Heart left ventricle (tissue), 16 donors: ENCODE data around the gene SYK. TPM values are rescaled to one million over a fixed set of nuclear protein-coding genes. Genes with fewer than 3 reads are reported as not detected.
A peak's percentile ranks its signal among the peaks of the same experiment; 100 is the strongest.

ENCODE experiments used
- ATAC-seq, 4 donors: fragments of 200-7000 bp; cut with Tn5 transposase; one replicate each; pipeline ENCODE4 v1.9.1; 2020 to 2022; ENCODE audit warnings: moderate library complexity in 4 of 4, mild to moderate bottlenecking in 3 of 4, moderate number of reproducible peaks in 1 of 4
- DNase-seq, 5 donors: peaks; one replicate each; pipeline ENCODE4 v3.0.0-alpha.2; 2020
- H3K27ac ChIP-seq, 12 donors: fragments of 200-600 bp; sonication (generic) in 4 of 12; one replicate each; pipeline versions ENCODE4 v1.5.0 to v1.8.0; 2016 to 2022; ENCODE audit warnings: mild to moderate bottlenecking in 2 of 12
- H3K27me3 ChIP-seq, 9 donors: fragments of 200-600 bp; sonication (generic) in 2 of 9; one replicate each; pipeline versions ENCODE4 v1.5.1 to v1.8.0; 2016 to 2022; ENCODE audit warnings: mild to moderate bottlenecking in 3 of 9
- H3K36me3 ChIP-seq, 9 donors: fragments of 200-600 bp; sonication (generic) in 2 of 9; one replicate each; pipeline versions ENCODE4 v1.5.0 to v1.8.0; 2018 to 2022; ENCODE audit warnings: mild to moderate bottlenecking in 2 of 9
- H3K4me1 ChIP-seq, 12 donors: fragments of 200-600 bp; sonication (generic) in 4 of 12; one replicate each; pipeline versions ENCODE4 v1.5.0 to v1.8.0; 2016 to 2022; ENCODE audit warnings: mild to moderate bottlenecking in 3 of 12
- H3K4me3 ChIP-seq, 12 donors: fragments of 200-600 bp; sonication (generic) in 4 of 12; one replicate each; pipeline versions ENCODE4 v1.5.0 to v1.8.0; 2017 to 2022; ENCODE audit warnings: mild to moderate bottlenecking in 9 of 12, moderate library complexity in 4 of 12
- H3K9me3 ChIP-seq, 12 donors: fragments of 200-600 bp; sonication (generic) in 4 of 12; one replicate each; pipeline versions ENCODE4 v1.5.0 to v1.8.0; 2016 to 2022; ENCODE audit warnings: mild to moderate bottlenecking in 1 of 12
- CTCF ChIP-seq, 12 donors: fragments of 200-600 bp; sonication (generic) in 4 of 12; IDR thresholded peaks; one replicate each; pipeline versions ENCODE4 v1.5.0 to v1.8.0; 2018 to 2022; ENCODE audit warnings: antibody characterized with exemption in 12 of 12, mild to moderate bottlenecking in 5 of 12
- POLR2A ChIP-seq, 2 donors: fragments of 450-650 bp; IDR thresholded peaks; one replicate each; pipeline ENCODE4 v1.6.1; 2017; ENCODE audit warnings: antibody characterized with exemption in 2 of 2, mild to moderate bottlenecking in 2 of 2, moderate library complexity in 2 of 2
- WGBS, 4 donors: extraction: QIAGEN DNeasy Blood & Tissue Kit in 2 of 4; methylation state at CpG; one replicate each; pipeline versions ENCODE4 v1.1.5 to v1.1.7; 2013 to 2018; 5-methylcytosine and 5-hydroxymethylcytosine counted together
- intact Hi-C, 10 donors: fragments of 100-400 bp; cut with DNase I; formaldehyde crosslinking; loops; one replicate each; pipeline versions ENCODE4 v1.11.1 to v1.14.2; 2022
- polyA plus RNA-seq, 2 donors: library from polyadenylated mRNA; stranded (reverse); fragments of 200-250 nt; gene quantifications; one replicate each; pipeline ENCODE4 v1.2.3, GENCODE V29; 2013
- total RNA-seq, 9 donors: library from RNA; depleted of rRNA in 2 of 9; stranded (reverse); fragments of >200 nt in 2 of 9; fragmentation: NEBNext Ultra II Directional in 3 of 9; extraction: Animal tissue kit (Norgen Biotek cat#: 25700) in 3 of 9; gene quantifications; one replicate each; pipeline versions ENCODE4 v1.1.0 to v1.2.4, GENCODE V29; 2016 to 2023
- donor health status: ischemic (EF 13 %, LVEDD 7.1; RV severe dilation, severe dysfunction).
- donor health status: healthy with polysubstance abuse.
- donor health status: DM: no; HTN: yes; CAD: no.
- donor health status: DM: no; HTN: no; CAD: no.
- donor health status: ischemic (EF 25% LVEDD 6.9; RV normal size, moderate dysfunction).
- donor health status: ischemic (EF 25% LVEDD 5.7; RV mildly dilated, moderate dysfunction).
- donor health status: healthy.
- donor health status: DM: yes; HTN: yes; CAD: no.
- donor health status: ischemic (EF 35%, LVEDD 5.7; RV mildly dilated, moderate dysfunction).
- donor health status: nonischemic (EF 11% LVEDD 7.7; RV severe dilation, severe dysfunction).
- donor health status: DM: yes; HTN: yes; CAD: no.
- donor health status: PGD.
- donor health status: ischemic (EF 29% LVEDD 5.4; RV normal size, mild dysfunction).
- donor health status: nonischemic (EF 23%, LVEDD 6.1; RV moderate dilation, normal function).

SYK gene
- total and polyA plus RNA-seq, 11 donors = 0.53 to 41.3 (median 2.4) TPM

DNA sequence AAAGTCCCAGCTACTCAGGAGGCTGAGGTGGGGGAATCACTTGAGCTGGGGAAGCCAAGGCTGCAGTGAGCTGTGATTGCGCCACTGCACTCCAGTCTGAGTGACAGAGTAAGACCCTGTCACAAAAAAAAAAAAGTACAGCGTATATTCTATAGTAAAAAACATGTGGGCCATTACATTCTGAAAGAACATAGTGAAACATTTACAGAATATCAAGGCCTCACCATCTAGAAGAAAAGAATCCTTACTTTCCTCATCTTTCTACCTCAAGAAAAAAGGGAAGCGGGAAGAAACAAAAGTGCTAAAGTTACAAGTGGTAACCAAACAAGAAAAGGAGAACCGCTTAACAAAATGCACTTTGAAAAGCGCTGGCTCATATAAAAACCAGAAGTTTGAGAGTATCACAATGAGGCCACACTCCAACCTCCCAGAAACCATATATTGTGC, 5.7 kb upstream of the SYK start:
- H3K36me3 ChIP-seq = no peaks in the 10 kb centered on the region
- WGBS, 4 donors = 87 to 92% (median 88%) methylated on average over 5 of the region's 5 CpGs
- ATAC-seq (peak in 2 of 4 donors; percentile 29 to 47), DNase-seq (no peak)
- no peak overlapping the region for H3K4me3 ChIP-seq
- TF ChIP-seq CTCF (IDR thresholded peaks at IDR 0.05) (no peak), POLR2A (IDR thresholded peaks at IDR 0.05) (no peak)
- intact Hi-C loops = no loop called here
- peaks cover 3 to 35% (median 10%) of the 10 kb centered on the region in 9 donors for H3K27me3 ChIP-seq
- H3K4me1 ChIP-seq = peaks cover 0 to 27% (median 0%) of the 10 kb centered on the region in 12 donors
- peak overlapping the region in 1 of 12 donors; percentile 81 for H3K27ac ChIP-seq
- peaks cover 0 to 4% (median 0%) of the 10 kb centered on the region in 12 donors for H3K9me3 ChIP-seq

GRCh38 chr9:90799271-90799852, 2.3 kb upstream of the SYK start:
- intact Hi-C loops = no loop called here
- H3K27ac ChIP-seq = peak overlapping the region in 1 of 12 donors; percentile 25
- WGBS, 4 donors = 81 to 91% (median 86%) methylated on average over 5 of the region's 5 CpGs
- H3K36me3 ChIP-seq = no peaks in the 10 kb centered on the region
- ATAC-seq (peak in 1 of 4 donors; percentile 31), DNase-seq (no peak)
- TF ChIP-seq CTCF (IDR thresholded peaks at IDR 0.05) (no peak), POLR2A (IDR thresholded peaks at IDR 0.05) (no peak)
- H3K27me3 ChIP-seq = peaks cover 13 to 57% (median 29%) of the 10 kb centered on the region in 9 donors
- peaks cover 0 to 39% (median 7%) of the 10 kb centered on the region in 12 donors for H3K4me1 ChIP-seq
- no peak overlapping the region for H3K4me3 ChIP-seq
- H3K9me3 ChIP-seq = no peaks in the 10 kb centered on the region

DNA sequence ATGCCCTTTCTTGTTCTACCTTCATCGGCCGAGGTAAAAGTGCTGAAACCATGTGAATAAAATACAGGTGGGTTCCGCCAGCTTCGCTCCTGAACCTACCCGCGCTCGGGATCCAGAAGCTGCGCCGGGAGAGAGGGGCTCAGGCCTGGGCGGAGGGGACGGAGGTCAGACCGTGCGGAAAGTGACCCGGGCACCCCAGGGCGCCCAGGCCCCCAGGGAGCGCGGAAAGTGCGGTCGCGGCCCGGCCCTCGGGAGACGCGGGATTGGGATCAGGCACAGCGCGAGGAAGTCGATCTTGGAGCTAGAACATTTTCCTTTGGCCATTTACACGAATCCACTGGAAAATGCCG, 329 bp downstream of the SYK start:
- intact Hi-C loops = no loop called here
- ATAC-seq (peak in 2 of 4 donors; percentile 20 to 56), DNase-seq (no peak)
- TF ChIP-seq CTCF (IDR thresholded peaks at IDR 0.05) = no peak
- TF ChIP-seq POLR2A (IDR thresholded peaks at IDR 0.05) = no peak
- H3K4me1 ChIP-seq = peaks cover 0 to 51% (median 7%) of the 10 kb centered on the region in 12 donors
- no peaks in the 10 kb centered on the region for H3K9me3 ChIP-seq
- H3K27ac ChIP-seq = peak overlapping the region in 9 of 12 donors; percentile 4 to 94 (median 43)
- peak overlapping the region; percentile 13 to 68 (median 44) for H3K4me3 ChIP-seq
- H3K27me3 ChIP-seq = peaks cover 13 to 67% (median 29%) of the 10 kb centered on the region in 9 donors
- H3K36me3 ChIP-seq = no peaks in the 10 kb centered on the region
- WGBS, 4 donors = 4 to 17% (median 5%) methylated on average over 29 of the region's 29 CpGs

DNA sequence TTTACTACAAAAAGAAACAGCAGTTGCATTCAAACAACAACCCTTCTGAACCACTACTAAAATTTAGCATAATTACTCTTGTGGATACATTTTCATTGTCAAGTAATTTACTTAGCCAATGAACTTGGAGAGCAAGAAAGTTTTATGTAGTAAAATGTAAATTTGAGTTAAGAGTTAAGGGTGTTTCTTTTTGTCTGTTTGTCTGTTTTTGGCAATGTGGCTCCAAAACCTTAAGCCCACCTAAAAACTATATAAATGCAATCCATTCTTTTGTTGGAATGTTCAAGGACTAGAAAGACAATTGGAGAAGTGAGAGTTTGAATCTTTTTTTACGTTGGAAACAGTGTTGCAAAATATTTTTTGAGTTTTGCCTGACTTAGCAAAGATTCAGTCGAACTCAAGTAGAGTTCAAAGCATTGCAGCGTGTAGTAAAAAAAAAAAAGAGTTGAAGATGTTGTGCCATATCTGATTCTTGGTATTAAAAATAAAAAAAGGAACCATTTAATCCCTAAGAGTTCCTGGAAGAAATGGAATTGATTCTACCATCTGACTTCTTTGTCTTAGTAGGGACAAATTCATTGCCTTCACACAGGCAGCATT, 867 bp downstream of the SYK start:
- intact Hi-C loops = no loop called here
- no peak for TF ChIP-seq CTCF (IDR thresholded peaks at IDR 0.05)
- no peak for TF ChIP-seq POLR2A (IDR thresholded peaks at IDR 0.05)
- Histone ChIP-seq H3K27me3 (peaks cover 13 to 72% (median 29%) of the 10 kb centered on the region in 9 donors), H3K4me3 (peak overlapping the region in 11 of 12 donors; percentile 19 to 68 (median 47)), H3K9me3 (no peaks in the 10 kb centered on the region), H3K27ac (peak overlapping the region in 5 of 12 donors; percentile 17 to 94 (median 45)), H3K4me1 (peaks cover 0 to 56% (median 7%) of the 10 kb centered on the region in 12 donors), H3K36me3 (no peaks in the 10 kb centered on the region)
- 70 to 80% (median 74%) methylated on average over 3 of the region's 3 CpGs for WGBS, 4 donors
- ATAC-seq (no peak), DNase-seq (no peak)
